Muscle of back (tissue), 13 donors: ENCODE results near the gene PATE1. TPM values are rescaled to one million over a fixed set of nuclear protein-coding genes. Genes with fewer than 3 reads are reported as not detected.
A peak's percentile ranks its signal among the peaks of the same experiment; 100 is the strongest.
"Not testable (repeated sequence)": the region's sequence is repeated elsewhere in the genome, so short reads cannot be mapped to it uniquely, and the experiment has no call there.

ENCODE experiments used
- DNase-seq, 3 donors: peaks; one replicate each; pipeline versions ENCODE4 v3.0.0 to v3.0.0-alpha.2; 2013
- long read RNA-seq, 9 donors: transcript quantifications; one replicate each; lab custom pipeline, GENCODE V29; 2026
- polyA plus RNA-seq, 10 donors: library from polyadenylated mRNA; unstranded; fragments of 120-200 nt; gene quantifications; one replicate each; pipeline ENCODE4 v1.2.1, GENCODE V29; 2013; ENCODE audit not compliant: insufficient read length in 10 of 10

The PATE1 gene, protein sequence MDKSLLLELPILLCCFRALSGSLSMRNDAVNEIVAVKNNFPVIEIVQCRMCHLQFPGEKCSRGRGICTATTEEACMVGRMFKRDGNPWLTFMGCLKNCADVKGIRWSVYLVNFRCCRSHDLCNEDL
- not detected for polyA plus RNA-seq
- long read RNA-seq, donor 1, result 0 reads
- long read RNA-seq, donor 2, result 0 reads
- long read RNA-seq, donor 3, result 0 reads
- long read RNA-seq, donor 4, result 0 reads
- long read RNA-seq, donor 5, result 0 reads
- long read RNA-seq, donor 6, result 0 reads
- long read RNA-seq, donor 7, result 0 reads
- long read RNA-seq, donor 8, result 0 reads
- long read RNA-seq, donor 9, result 0 reads

GRCh38 chr11:125745979-125746378, at the start of gene PATE1:
TSS of gene PATE1 (plus strand) at chr11:125746279. CDS start at chr11:125746305, 26 bp downstream.
- DNase-seq, result no peak

- no peak for DNase-seq
Measured at GRCh38 chr11:125701018-125701610, 45.0 kb upstream of the PATE1 start.

GRCh38 chr11:125701858-125702621, 44.0 kb upstream of the PATE1 start:
- DNase-seq, result no peak

- not testable (repeated sequence) for DNase-seq
Measured at GRCh38 chr11:125704686-125705085, 41.4 kb upstream of the PATE1 start.

DNA sequence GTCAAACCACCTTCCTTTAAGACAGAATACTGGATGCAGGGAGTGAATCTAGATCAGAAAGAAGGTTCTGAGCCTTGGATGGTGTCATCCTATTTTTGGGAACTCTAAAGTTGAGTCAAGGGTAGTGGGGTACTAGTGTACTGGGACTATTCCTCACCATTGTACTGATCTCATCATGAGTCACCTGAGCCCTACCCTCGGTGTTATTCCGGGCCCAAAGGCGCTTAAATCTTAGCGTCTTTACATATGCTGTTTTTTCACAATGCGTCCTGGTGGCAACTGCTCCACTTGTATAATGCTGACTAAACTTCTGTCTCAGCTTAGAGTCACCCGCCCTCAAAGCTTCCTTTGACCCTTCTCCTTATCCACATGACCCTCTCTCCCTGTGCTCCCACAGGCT, 25.3 kb upstream of the PATE1 start:
- DNase-seq, result no peak

DNA sequence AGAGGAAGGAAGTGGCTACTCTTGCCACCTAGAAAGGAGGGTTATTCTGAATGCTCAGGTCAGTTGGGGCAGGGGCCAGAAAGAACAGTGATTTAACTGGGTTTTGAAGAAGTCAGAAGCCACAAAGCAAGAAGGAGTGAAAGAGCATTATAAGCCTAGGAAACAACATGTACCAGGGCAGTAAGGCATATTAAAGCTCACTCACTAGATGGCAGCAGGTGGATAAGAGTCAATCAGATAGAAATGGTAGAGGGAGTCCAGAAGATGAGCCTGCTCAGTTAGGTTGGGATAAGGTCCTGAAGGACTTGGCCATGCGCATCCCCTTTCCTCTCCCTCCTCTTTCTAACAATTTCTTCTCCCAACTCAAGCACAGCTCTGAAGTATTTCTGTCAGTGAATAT, 22.0 kb upstream of the PATE1 start:
- no peak for DNase-seq

DNA sequence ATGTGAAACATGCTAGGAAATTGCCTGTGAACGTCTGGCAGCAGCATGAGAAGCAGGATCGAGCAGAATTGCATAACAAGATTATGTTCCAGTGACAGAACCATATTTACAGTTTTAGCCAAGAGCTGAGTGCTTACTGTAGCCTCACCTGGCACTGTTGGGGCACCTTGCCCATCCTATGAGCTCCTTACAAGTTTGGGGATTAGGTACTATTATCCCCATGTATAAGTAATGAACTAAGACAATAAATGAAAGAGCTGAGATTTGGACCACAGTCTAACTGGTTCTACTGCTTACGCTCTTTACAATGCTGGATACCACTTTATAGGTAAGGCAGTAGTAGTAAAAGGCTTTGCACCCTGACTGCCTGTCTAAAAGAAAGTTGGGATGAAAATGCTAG, 17.1 kb upstream of the PATE1 start:
- DNase-seq, result no peak

GRCh38 chr11:125740617-125741016, 5.5 kb upstream of the PATE1 start:
- no peak for DNase-seq

GRCh38 chr11:125743681-125744080, 2.4 kb upstream of the PATE1 start:
- DNase-seq, result no peak

GRCh38 chr11:125750629-125751028, 4.5 kb downstream of the PATE1 start:
- no peak for DNase-seq

GRCh38 chr11:125756050-125756449, 10.0 kb downstream of the PATE1 start:
- DNase-seq, result no peak

- no peak for DNase-seq
Measured at GRCh38 chr11:125762445-125762844, 16.4 kb downstream of the PATE1 start.

DNA sequence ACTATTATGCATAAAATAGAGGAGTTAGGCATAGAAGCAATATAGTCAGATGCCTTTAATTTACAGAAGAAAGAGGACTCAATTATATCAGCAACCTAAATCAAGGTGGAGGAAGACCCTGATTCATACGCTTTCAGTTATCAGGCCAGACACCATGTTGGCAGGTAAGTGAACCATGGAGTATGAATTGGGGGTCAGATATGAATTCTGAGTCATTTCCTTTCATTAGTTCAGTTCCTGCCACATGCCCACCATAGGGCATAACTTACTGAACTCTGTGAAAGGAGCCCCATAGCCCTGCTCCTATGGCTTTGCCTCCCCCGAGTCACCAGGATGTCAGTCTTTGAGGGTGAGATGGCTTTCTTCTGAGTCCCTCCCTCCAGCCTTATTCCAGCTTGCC, 17.4 kb downstream of the PATE1 start:
- no peak for DNase-seq

DNA sequence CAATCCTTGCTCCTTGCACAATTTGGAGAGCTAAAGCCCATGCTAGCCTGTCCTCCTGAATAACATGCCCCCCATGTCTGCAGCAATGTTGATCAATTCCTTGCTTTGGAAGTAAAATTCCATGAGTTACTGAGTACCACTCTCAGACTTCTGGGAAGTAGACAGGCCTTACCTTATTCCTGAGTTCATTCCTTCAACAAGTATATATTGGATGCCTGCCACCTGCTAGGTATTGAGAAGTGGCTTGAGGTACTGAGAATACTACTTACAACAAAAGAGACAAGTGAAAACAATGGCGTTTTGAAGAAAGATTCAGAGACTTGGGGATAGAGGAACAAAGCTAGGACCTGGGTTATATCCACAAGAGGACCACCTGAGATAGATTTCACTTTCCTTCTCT, 20.2 kb downstream of the PATE1 start:
- no peak for DNase-seq

- DNase-seq, result no peak
Measured at GRCh38 chr11:125768336-125769046, 22.4 kb downstream of the PATE1 start.

DNA sequence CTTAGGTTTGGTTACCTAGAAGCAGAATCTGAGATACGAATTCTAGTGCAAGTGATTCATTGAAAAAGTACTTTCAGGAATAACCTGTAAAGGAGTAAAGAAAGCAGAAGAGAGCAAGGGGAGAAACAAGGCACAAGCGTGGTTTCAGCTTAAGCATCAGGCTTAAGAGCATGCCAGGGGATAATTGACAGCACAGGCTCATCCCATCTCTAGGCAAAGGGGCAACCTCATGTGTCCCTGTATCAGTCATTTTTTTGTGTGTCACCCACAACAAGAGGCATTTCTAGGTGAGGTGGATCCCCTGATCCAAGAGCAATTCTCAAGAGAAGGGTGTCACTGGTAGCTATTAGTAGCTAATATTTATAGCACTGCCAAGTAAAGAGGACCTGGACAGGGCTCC, 24.5 kb downstream of the PATE1 start:
- no peak for DNase-seq

- peak in 1 of 3 donors; percentile 7 for DNase-seq
Measured at GRCh38 chr11:125772834-125773505, 26.9 kb downstream of the PATE1 start.

GRCh38 chr11:125773516-125773915, 27.4 kb downstream of the PATE1 start:
- DNase-seq, result no peak

DNA sequence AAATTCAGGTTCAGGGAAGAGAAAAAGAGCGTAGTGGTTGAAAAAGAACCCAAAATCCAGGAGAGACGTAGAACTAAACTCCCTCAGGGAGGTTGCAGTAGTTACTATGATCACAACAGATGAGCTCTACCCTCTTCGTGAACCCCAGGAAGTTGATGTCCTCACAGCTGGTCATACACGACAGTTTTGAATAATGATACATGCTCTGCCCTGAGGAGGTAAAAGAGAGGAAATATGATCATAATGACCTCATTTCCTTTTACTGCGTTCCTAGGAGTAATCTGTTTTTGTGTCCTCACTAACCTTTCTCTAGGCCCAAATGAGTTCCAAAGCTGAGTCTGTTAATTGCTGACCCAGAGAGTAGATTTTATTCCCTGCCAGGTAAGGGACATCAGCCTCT, 31.2 kb downstream of the PATE1 start:
- DNase-seq, result peak in 1 of 3 donors; percentile 2

- DNase-seq, result no peak
Measured at GRCh38 chr11:125778728-125779127, 32.6 kb downstream of the PATE1 start, which contains the start of gene PATE2. TSS of gene PATE2 (minus strand) at chr11:125778828. CDS start at chr11:125778773, 55 bp downstream.

- no peak for DNase-seq
Measured at GRCh38 chr11:125784678-125785077, 38.6 kb downstream of the PATE1 start.

DNA sequence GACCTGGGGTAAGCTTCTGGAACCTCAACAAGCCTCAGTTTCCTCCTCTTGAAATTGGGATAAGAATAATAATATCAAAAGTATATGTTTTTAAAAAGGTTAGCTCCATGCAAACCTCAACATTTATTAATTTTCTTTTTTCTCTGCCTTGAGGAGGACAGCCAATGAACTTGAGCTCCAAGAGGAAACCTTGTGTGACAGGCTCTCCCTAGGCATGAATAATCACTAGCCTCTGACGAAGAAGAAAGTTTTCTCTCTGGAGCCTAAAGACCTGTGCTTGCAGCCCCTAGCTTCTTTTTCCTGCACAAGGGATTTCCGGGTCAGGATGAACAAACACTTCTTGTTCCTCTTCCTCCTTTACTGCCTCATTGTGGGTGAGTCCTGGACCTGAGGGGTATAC, 41.7 kb downstream of the PATE1 start, which contains the start of gene PATE3:
Gene PATE3 (plus strand): TSS at position 301 of the 400 bp plus-strand sequence. CDS start 25 bp downstream, at position 326.
- DNase-seq, result no peak
